Ishikawa (cell line): ENCODE data around the gene HHAT.

Source experiments
- CEBPB ChIP-seq: IDR thresholded peaks from 2 replicates; pipeline ENCODE4 v1.6.1; 2012
- EGR1 ChIP-seq: IDR thresholded peaks from 2 replicates; pipeline ENCODE4 v1.6.1; 2012
- EP300 ChIP-seq: IDR thresholded peaks from 2 replicates; pipeline ENCODE4 v1.6.1; 2012; ENCODE audit warnings: borderline replicate concordance
- RAD21 ChIP-seq: IDR thresholded peaks from 2 replicates; pipeline ENCODE4 v1.6.1; 2012; ENCODE audit warnings: low read depth
- TAF1 ChIP-seq: IDR thresholded peaks from 2 replicates; pipeline ENCODE4 v1.6.1; 2012; ENCODE audit warnings: low read depth, mild to moderate bottlenecking
- TCF12 ChIP-seq: IDR thresholded peaks from 2 replicates; pipeline ENCODE4 v1.6.1; 2012; ENCODE audit warnings: low read depth
- TEAD4 ChIP-seq: IDR thresholded peaks from 2 replicates; pipeline ENCODE4 v1.6.1; 2012
- YY1 ChIP-seq: IDR thresholded peaks from 2 replicates; pipeline ENCODE4 v1.6.1; 2012; ENCODE audit warnings: low read depth

- TF ChIP-seq TCF12, result no peak
- TF ChIP-seq RAD21, result no peak
- TF ChIP-seq TEAD4, result no peak
- no peak for TF ChIP-seq CEBPB
- no peak for TF ChIP-seq EP300
- TF ChIP-seq EGR1, result no peak
- no peak for TF ChIP-seq TAF1
- no peak for TF ChIP-seq YY1
These were observed 48.2 kb downstream of the HHAT start for GRCh38 chr1:210376836-210377372.
